ENCODE data around the gene RAB3C.

DNA sequence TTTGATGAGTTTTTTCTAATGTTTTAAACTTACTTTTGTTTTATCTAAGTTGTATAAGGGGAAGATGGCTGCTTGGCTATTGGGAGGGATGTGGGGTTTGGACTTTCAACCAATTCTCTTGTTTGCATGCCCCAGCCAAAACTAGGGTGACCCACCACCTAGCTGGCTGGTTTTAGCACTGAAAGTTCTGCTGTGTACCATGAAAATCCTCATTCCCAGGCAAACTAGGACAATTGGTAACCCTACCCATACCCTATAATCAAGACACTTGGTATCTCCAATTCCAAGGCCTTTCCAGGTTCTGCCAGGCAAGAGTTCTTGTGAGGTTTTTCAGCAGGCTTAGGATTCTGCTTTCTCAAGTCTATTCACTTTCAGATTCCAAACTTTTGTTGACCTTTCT is 13.1 kb downstream of the RAB3C start:
- TF ChIP-seq, protein P1, sequence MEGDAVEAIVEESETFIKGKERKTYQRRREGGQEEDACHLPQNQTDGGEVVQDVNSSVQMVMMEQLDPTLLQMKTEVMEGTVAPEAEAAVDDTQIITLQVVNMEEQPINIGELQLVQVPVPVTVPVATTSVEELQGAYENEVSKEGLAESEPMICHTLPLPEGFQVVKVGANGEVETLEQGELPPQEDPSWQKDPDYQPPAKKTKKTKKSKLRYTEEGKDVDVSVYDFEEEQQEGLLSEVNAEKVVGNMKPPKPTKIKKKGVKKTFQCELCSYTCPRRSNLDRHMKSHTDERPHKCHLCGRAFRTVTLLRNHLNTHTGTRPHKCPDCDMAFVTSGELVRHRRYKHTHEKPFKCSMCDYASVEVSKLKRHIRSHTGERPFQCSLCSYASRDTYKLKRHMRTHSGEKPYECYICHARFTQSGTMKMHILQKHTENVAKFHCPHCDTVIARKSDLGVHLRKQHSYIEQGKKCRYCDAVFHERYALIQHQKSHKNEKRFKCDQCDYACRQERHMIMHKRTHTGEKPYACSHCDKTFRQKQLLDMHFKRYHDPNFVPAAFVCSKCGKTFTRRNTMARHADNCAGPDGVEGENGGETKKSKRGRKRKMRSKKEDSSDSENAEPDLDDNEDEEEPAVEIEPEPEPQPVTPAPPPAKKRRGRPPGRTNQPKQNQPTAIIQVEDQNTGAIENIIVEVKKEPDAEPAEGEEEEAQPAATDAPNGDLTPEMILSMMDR (conservative IDR thresholded peaks at IDR 0.05 in 1 of 2, IDR thresholded peaks at IDR 0.05 in 1 of 2; ENCODE audit: low read depth in 1 of 2, low read length in 2 of 2): no peak
- no peak for TF ChIP-seq EZH2 (IDR thresholded peaks at IDR 0.05; ENCODE audit: low read length, missing control alignments)
